SHP77 (cell line): Measurements from ENCODE around the gene ABCG1.

Experiments used
- DNase-seq, 2 experiments: peaks; one replicate each; lab custom pipeline; 2025; lab: John Stamatoyannopoulos, UW

Gene ABCG1

GRCh38 chr21:42252325-42252654 lies 33.4 kb downstream of the ABCG1 start:
- no peak for DNase-seq

DNA sequence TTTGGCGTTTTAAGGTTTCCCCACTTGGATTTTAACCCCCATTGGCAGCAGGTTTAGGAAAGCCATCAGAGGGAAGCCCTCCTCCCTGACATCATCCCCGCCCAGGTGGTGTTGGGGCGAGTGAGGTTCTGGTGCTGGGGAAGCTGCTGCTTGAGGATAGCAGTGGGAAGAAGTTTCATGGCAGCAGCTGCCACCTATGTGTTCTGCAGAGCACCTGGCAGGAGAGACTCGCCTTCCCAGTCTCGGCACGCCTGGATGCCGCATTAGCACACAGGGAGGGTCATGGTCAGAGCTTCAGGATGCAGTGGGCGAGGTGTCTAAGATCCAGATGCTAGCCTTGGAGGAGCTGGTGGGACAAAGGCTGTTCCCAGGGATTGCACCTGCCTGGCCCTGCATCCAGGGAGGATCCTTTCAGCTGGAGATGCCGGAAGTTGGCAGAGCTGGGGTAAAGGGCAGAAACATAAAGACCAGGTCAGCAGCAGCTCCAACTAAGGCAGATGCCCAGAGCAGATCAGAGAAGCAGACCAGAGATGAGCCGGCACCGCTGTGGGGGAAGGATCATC lies 33.9 kb downstream of the ABCG1 start:
- no peak for DNase-seq

DNA sequence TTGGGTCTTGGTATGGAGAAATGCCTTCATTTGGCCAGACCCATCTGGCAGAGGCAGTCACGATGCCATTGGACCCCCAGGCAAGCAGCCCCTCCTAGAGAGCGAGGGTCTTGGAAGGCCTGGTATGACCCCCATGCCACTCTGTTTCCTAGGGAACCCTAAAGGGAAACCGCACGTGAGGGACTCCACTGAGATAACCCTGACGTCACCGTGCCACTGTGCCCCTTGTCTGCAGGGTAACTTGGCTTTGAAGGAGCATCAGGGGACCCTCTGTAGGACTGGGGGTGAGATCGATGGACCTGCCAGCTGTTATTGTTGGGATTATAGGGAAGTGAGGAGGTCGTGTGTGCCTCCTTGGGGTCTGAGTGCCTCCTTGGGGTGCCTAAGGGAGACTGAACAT lies 34.5 kb downstream of the ABCG1 start:
- DNase-seq: no peak

GRCh38 chr21:42254083-42254482 lies 35.1 kb downstream of the ABCG1 start:
- DNase-seq: no peak

- no peak for DNase-seq
Measured at GRCh38 chr21:42254651-42255601, 36.0 kb downstream of the ABCG1 start.

DNA sequence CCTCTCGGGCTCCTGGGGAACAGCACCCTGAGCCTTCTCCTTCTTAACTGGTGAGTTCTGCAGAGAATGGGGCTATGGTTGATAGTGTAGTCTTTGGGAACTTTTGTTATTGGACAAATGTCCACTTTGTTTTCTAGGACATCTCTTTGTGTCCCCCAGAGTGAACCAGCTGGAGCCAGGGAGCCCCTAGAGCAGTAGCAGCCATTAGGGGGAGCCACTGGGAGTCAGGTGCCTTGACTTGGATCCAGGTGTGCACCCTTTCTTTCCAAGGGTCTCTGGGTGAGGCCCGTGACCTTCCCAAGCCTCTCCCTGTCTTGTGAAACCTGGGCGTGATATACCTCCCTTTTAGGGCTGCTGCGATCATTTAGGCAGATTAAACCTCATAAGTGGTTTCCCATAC lies 36.9 kb downstream of the ABCG1 start:
- DNase-seq: no peak

DNA sequence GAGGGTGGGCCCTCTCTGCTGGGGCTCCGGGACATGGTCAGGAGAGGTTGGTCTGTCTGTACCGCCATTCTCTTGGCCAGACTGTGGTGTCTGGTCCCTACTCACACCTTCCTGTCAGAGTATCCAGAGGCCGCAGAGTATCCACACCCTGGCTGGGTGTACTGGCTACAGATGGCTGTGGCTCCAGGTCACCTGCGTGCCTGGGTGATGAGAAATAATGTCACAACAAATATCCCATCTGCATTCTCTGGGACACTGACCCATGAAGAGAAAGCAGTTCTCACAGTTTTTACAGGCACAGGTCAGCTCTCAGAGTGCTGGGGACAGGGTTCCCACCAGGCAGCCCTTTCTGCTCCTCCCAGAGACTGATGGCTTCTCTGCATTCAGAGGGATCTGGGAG lies 37.4 kb downstream of the ABCG1 start:
- DNase-seq: no peak

- DNase-seq: no peak
Measured at GRCh38 chr21:42257091-42257765, 38.3 kb downstream of the ABCG1 start.

- peak; percentile 33 to 65 for DNase-seq
Measured at GRCh38 chr21:42258150-42258884, 39.4 kb downstream of the ABCG1 start.

DNA sequence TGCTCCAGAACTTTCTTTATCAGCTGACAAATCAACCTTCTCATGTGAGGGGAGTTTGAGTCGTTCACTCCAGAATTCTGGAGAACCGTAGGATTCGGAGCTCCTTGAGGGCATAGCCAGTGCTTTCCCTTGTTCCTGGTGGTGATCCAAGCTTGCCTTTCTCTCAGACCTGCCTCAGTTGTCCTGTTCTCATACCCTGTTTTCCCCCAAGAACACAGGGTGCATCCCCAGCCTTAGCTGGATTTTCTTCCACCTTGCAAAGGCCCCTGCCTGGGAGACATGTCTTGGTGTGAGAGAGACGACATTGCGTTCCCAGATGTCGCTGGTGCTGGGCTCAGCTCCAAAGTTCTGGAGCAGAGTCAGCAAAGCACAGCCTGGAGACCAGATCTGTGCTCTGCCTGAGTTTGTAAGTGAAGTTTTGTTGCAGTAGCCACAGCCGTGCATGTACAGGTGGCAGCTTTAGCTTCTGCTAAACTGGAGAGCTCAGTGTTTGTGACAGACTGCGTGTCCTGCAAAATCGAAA lies 40.0 kb downstream of the ABCG1 start:
- DNase-seq: no peak

DNA sequence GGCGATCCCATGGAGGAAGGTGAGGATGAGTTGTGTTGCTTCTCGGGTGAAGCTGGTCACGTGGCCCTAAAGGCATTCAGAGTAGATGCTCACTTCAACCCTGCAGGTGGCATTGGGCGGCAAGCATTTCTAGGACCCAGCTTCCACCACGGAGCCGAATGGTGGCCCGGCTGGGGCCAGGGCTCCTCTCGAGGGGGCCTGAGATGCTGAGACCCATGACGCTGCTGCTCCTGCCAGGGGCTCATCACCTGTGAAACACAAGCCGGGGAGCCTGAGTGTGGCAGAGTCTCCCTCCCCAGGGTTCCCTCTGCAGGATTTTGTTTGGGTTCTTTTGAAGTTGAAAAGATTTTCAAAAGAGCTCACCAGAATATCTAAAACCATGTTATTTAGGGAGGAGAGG lies 41.2 kb downstream of the ABCG1 start:
- no peak for DNase-seq

DNA sequence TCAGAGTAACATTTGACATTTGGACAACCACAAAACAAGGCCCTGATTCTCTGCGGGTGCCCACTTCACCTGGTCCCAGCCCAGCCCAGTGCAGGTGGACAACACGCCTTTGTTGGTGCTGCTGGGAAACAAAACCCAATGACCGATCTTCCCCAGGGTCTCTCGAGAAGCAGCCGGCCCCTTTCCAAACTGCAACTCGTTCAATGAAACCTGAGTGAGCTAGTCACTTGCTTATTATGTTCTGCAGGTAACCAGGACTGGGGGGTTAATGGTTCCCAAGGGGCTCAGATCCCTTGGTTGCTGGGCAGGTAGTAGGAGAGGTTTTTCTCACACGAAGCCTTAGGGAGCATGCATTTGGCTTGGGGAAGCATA lies 42.9 kb downstream of the ABCG1 start:
- no peak for DNase-seq

GRCh38 chr21:42262831-42263231 lies 43.9 kb downstream of the ABCG1 start:
- DNase-seq: peak; percentile 18 to 58

DNA sequence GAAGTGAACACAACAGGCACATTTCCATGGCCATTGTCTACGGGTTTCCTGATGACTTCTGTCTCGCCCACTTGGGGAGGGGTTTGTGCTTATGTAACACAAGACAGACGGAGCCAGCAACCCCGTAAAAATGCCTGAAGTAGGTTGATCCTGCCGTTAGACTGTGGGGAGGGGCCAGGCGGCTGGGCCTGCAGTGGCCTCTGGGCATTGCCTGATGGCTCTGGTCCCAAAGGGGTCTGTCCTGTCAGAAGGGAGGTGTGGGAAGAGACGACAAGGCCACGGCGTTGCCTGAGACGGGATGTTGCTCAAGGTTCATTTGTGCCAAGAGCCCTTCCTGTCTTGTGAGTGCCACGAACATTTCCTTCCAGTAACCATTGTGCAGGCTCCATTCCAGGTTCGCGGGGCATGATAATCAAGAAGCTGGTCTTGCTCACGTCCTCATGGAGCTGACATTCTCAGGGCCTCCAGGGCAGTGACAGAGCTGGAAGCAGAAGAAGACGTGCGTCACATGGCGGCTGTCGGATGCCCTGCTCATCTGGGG lies 44.7 kb downstream of the ABCG1 start:
- no peak for DNase-seq

GRCh38 chr21:42264245-42265195 lies 45.6 kb downstream of the ABCG1 start:
- no peak for DNase-seq

DNA sequence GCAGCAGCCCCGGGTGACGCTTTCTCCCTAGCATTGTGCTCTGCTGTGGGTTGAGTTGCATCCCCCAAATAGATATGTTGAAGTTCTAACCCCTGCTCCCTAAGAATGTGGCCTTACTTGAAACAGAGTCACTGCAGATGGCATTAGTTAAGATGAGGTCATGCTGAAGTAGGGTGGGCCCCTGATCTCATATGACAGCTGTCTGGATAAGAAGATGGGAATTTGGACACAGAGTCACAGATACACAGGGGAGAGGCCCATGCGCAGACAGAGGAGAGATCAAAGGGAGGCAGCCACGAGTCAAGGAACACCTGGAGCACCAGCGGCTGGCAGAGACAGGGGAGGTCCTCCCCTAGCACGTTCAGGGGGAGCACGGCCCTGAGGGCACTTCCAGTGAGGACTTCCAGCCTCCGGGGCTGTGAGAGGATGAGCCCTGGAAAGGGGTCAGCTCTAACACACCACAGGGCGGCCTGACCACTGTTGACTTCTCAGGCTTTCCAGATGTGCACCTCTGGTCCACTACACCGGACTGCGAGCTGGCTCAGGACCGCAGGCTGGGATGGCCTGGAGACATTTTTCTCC lies 46.4 kb downstream of the ABCG1 start:
- no peak for DNase-seq

- DNase-seq: no peak
Measured at GRCh38 chr21:42266971-42267556, 48.1 kb downstream of the ABCG1 start.

DNA sequence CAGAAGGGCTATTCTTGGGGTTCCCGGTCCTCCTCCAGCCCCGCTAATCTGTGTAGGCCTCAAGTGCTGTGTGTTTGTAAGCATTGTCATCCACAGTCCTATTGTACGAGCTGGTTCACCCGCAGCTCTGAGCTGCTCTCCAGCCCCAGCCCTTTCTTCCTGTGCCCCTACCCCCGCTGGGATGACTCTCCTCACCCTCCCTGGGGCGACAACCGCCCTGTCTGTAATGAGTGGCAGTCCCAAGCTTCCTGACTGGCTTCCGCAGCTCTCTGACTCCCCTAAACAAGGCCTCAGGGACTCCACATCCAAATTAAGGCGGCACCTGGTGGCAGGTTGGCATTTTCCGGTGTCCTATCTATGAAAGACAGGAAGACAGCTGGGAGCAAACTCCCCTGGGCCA lies 50.4 kb downstream of the ABCG1 start:
- no peak for DNase-seq

DNA sequence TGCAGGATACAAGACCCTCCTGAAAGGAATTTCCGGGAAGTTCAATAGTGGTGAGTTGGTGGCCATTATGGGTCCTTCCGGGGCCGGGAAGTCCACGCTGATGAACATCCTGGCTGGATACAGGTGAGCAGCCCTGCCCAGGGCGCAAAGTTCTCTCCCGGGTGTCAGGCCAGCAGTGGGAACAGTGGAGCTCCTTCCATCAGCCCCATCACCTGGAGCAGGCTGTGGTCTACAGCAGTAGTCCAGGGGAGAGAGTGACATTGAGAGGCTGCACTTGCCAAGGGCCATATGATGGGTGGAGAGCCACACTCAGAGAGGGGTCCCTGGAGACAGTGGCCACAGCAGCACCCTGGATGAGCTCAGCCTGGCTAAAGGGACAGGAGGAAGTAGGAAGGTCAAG lies 52.1 kb downstream of the ABCG1 start:
- no peak for DNase-seq
